NCI-H510A treated with DMSO at 0.1 percent for 48 hours (cell line): ENCODE measurements around the gene LPIN1.
"Not testable (repeated sequence)": the region's sequence is repeated elsewhere in the genome, so short reads cannot be mapped to it uniquely, and the experiment has no call there.

Source experiments
- DNase-seq: peaks from one replicate; lab custom pipeline; 2025; lab: John Stamatoyannopoulos, UW

Gene LPIN1

DNA sequence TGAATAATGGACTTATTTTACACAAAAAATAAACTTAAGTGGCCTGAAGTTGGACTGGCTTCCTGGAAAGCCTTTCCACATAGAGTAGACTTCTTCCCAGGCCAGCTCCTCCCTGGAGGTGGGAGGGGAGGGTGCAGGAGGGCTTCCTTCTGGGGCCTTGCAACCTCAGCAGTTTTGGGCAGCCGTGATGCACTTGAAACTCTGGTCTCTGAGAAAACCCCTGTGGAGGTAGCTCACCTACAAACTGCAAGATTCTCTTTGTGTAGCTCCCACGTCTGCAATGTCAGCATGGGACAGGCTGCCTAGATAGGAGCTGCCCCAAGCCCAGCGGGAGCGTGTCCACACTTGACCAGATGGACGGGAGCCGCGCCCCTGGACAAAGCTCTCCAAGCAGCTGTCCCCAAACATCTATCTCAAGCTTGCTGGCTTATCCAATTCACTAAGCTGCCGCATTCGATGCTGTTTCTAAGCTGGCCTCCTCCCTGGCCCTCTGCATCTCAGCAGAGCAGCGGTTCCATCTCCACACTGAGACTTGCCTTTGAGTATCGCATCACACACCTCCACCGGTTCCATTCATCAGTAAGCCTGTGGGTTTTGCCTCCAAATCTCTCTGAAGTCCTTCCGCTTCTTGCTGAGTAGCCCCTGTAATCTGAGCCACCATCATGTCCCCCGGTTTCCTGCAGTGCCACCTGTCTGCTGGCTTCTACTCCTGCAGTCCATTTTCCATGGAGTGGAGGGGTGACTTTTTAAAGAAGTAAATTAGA, 1.6 kb upstream of the LPIN1 start:
- DNase-seq, result peak; percentile 85

DNA sequence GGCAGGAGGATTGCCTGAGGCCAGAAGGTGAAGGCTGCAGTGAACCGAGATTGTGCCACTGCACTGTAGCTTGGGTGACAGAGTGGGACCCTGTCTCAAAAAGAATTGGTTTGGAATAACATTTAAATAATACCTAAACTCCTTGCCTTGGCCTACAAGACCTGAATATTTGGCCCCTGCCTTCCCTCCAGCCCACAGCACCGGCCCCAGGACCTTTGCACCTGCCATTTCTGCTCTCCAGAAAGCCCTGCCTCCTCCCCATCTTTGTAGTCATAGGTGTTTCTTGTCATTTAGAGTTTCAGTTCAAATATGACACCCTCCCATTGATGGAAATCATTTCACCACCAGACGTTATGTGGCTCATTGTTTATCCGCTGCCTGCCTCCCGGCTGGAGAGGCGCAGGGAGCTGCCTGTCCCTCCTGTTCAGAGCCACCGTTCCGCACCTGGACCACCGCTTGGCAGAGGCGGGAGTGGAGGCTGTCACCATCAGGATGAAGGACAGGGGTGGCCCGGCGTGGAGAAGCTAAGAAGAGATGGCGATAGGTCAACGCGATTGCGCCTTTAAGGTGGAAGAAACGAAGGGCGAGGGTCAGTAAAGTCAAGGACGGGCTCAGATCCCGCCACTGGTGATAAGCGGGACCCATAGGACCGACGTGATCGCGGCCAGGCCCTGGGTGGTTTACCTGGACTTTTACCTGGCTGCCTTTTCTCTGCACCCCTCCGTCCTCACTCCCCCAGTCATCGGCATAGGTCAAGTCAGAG, 638 bp upstream of the LPIN1 start:
- no peak for DNase-seq

GRCh38 chr2:11746807-11747459, 501 bp downstream of the LPIN1 start:
- DNase-seq, result peak; percentile 60

GRCh38 chr2:11748018-11748860, 1.8 kb downstream of the LPIN1 start:
- no peak for DNase-seq

DNA sequence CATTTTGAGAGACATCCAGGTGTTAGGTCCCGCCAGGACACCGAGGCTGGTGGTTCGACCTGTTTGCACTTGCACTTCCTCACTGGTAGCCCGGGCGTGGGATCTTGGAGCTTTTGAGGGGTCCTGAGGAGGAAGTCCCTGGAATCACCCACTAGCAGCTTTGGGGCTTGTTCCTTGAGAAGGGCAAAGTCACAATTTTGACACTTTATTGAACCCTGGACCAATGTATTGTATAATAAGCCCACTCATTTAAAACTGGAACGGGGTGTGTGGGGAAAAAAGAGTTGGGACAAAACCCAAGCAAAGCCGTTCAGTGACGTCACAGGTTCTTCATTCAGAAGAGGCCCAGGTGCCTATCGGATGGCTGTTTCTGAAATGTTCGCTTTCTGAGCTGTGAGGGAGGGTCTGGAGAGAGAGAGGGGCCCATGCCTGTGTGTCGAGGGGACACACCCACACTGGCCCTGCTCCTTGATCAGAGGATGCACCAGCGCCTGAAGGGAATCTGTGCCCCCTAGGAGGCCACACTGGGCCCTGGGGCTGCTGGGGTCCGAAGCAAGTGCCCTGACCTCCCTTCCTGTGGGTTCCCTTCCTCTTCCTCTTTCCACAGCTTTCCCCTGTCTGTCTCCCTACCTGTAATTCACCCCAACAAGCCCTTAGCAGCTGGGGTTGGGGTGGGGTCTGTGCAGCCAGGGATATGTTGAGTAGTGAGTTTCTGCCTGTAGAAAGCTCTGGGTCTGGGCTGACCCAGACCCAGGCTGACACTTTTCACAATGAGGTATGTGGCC, 2.6 kb downstream of the LPIN1 start:
- DNase-seq, result no peak

DNA sequence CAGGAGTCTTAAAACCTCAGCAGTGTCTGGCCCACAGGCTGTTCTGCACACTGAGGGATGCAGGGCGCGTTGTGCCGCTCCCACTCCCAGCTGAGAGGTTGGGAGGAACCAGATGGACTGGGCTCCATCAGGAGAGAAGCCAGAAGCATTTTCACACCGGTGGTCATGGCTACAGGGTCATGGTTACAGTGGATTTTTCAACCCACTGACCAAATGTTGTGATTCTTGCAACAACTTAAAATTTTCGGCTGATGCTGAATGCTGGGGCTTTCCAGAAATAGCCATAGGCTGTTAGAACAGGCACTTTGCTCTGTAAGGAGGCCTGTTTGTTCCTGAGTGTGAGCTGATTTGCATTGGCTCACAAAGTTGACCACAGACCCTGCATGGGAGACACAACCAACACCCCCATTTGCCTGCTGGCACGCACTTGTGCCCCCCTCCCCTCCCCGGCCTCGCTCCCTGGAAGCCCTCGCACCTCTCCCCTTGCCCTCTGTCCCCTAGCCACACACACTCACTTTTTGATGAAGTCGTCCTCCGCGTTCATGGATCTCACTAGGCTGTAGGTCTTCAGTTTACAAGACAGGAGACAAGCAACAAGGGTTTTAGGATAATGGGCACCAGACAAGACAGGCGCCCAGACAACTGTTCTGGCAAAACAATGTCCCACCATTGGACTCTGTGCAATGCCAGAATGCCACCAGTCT, 3.4 kb downstream of the LPIN1 start:
- no peak for DNase-seq

DNA sequence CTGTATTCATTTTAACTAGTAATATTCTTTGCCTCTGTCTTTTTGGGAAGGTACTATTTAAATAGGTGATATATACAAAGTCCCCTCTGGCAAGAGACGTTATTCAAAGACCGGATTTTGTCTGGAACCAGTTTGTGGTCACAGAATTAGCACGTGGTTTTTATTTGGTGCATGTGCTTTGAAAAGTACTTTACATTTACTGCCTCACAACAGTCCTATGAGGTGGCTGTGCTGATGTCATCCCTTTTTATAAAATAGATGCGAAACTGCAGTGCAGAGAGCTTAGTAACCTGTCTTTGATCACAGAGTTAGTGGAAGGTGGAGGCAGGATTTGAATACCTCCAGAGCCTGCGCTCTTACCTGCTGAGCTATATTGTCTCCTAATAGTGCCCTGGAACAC, 4.0 kb downstream of the LPIN1 start:
- no peak for DNase-seq

GRCh38 chr2:11750917-11751316, 4.5 kb downstream of the LPIN1 start:
- no peak for DNase-seq

DNA sequence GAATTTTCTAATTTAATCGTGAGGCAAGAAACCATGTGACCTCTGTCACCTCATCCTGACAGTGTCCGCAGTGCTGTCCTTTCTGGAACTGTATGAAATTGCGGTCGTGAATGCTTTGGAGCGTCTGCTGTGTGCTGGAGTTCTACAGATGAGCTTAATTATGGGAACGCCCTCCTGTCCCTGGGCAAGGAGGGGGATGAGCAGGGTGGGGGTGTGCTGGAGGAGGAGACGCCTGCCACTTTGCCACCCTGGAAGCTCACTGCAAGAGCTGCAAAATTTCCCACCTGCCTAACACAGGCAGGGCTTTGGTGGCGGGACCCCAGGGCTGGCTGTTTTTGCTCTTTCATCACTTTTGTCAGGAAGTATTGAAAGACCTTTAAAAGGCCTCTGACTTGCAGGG, 6.5 kb downstream of the LPIN1 start:
- peak; percentile 32 for DNase-seq

DNA sequence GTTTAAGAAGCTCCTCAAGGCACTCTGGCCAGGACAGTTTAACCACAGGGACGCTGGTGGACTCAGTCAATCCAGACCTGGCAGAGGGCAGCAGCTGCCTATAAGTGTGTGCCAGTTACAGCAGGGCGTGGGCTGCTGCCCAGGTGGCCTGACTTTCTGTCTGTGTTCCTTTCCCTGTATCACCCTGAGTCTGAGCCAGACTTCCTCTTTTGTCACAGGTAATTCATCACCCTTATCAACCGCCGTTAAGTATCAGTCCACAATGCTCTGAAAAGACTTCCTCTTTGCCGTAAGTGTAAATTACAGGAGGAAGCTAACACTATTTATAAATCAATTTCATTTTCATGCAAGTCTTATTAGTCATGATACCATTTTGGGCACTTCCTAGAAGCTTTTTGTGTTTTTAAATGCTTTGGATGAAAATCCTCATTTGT, 7.0 kb downstream of the LPIN1 start:
- DNase-seq, result peak; percentile 91

- DNase-seq, result peak; percentile 73
Measured at GRCh38 chr2:11753886-11754699, 7.7 kb downstream of the LPIN1 start.

GRCh38 chr2:11754700-11755015, 8.2 kb downstream of the LPIN1 start:
- DNase-seq, result no peak

DNA sequence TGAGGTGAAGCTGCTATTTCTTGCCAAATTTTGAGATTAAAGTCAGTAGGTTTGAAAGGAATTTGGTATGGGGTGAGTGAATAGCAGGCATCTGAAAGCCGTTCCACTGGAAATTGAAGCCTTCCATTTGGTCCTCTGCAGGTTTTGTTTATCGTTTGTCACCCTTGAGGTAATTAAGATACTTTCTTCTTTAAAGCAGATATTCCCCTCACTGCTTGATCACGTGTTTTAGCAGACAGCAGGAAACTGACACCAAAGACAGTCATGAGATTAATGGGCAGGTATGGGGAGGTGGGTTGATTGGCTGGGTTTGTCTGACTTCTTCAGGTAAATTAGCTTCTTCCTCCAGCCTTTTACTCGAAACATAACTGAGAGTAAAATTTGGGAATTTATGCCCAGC, 10.7 kb downstream of the LPIN1 start:
- no peak for DNase-seq

- DNase-seq, result no peak
Measured at GRCh38 chr2:11758187-11758586, 11.8 kb downstream of the LPIN1 start.

DNA sequence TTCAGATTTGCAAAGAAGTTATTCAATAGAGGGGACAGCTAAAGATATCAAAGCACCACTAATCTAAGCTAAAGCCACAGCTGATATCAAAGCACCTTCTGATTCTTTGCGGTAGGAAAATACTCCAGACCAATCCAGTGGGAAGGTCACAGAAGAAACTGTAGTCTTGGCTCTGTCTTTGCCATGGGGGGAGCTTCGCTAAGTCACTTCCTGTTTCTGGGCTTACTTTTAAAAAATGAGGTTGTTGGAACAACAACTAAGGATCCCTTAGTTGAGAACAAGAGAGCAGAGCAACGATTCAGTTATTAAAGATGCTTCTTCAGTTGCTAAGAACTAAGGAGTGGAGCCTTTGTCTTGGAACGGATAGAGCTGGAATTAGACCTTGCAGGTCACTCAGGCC, 12.2 kb downstream of the LPIN1 start:
- DNase-seq, result no peak

DNA sequence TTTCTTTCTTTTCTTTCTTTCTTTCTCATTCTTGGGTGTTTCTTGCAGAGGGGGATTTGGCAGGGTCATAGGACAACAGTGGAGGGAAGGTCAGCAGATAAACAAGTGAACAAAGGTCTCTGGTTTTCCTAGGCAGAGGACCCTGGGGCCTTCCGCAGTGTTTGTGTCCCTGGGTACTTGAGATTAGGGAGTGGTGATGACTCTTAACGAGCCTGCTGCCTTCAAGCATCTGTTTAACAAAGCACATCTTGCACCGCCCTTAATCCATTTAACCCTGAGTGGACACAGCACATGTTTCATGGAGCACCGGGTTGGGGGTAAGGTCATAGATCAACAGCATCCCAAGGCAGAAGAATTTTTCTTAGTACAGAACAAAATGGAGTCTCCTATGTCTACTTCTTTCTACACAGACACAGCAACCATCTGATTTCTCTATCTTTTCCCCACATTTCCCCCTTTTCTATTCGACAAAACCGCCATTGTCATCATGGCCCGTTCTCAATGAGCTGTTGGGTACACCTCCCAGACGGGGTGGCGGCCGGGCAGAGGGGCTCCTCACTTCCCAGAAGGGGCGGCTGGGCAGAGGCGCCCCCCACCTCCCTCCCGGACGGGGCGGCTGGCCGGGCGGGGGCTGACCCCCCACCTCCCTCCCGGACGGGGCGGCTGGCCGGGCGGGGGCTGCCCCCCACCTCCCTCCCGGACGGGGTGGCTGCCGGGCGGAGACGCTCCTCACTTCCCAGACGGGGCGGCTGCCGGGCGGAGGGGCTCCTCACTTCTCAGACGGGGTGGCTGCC, 12.9 kb downstream of the LPIN1 start:
- DNase-seq, result not testable (repeated sequence)

DNA sequence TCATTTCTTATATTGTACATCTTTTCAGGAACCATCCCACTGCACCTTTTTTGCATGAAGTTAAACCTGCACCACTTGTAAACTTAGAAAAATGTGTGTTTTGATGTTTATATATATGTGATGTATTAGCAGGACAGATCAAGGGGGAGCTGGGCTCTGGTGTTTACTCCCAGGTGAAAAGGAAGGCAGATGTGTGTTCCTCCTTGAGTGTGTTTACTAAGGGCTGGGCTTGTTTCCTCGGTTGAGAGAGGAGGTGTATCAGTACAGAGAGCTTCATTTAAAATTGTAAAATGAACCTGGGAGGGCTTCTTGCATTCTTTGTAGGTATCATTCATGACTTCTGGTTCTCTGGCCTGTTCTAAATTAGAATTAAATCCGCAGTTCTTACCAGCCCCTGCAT, 14.8 kb downstream of the LPIN1 start:
- no peak for DNase-seq

DNA sequence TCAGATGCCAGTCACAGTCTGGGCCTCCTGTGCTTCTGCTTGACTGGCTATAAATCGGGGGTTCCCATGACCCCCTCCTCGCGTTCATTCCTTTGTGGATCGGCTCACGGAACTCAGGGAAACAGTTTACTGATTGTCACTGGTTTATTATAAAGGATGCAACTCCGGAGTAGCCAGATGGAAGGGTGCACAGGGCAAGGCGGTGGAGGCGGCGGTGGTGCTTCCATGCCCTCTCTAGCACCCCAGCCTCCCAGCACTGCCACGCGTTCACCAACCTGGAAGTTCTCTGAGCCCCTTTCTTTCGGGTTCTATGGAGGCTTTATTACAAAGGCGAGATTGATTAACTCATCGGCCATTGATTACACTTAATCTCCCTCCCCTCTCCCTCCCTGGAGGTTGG, 15.6 kb downstream of the LPIN1 start:
- no peak for DNase-seq
